ENCODE measurements around the gene SHROOM2.

Gene SHROOM2

GRCh38 chrX:9746148-9746888, 39.9 kb upstream of the SHROOM2 start:
- TF ChIP-seq NFRKB (IDR thresholded peaks at IDR 0.05) (no peak), FOXM1 (IDR thresholded peaks at IDR 0.05; ENCODE audit: borderline replicate concordance) (no peak), BHLHE40 (IDR thresholded peaks at IDR 0.05; ENCODE audit: borderline replicate concordance) (no peak), CTBP1 (IDR thresholded peaks at IDR 0.05; ENCODE audit: borderline replicate concordance) (no peak), LEF1 (IDR thresholded peaks at IDR 0.05; ENCODE audit: borderline replicate concordance) (no peak), ZNF384 (IDR thresholded peaks at IDR 0.05) (no peak), L3MBTL2 (conservative IDR thresholded peaks at IDR 0.05) (no peak), FOXA1 (IDR thresholded peaks at IDR 0.05) (no peak), HDGF (IDR thresholded peaks at IDR 0.05; ENCODE audit: borderline replicate concordance) (no peak)
- ChIA-PET CTCF (interaction anchor here (0.7 kb wide), 1 partner anchor 373 kb away, joined by 3 read pairs; no protein-coding TSS in a partner anchor), POLR2A (no interaction called here)
- DNase-seq (ENCODE audit: extremely low spot score): no peak

- no peak for TF ChIP-seq ZNF384 (IDR thresholded peaks at IDR 0.05)
- ChIA-PET POLR2A (no interaction called here), CTCF (no interaction called here)
- no peak for DNase-seq (ENCODE audit: extremely low spot score)
These were observed 38.6 kb upstream of the SHROOM2 start for GRCh38 chrX:9747644-9748043.

- ChIA-PET POLR2A (no interaction called here), CTCF (no interaction called here)
- no peak for TF ChIP-seq CTBP1 (IDR thresholded peaks at IDR 0.05; ENCODE audit: borderline replicate concordance)
- TF ChIP-seq PKNOX1 (IDR thresholded peaks at IDR 0.05): no peak
- no peak for TF ChIP-seq HDGF (IDR thresholded peaks at IDR 0.05; ENCODE audit: borderline replicate concordance)
- no peak for TF ChIP-seq NFRKB (IDR thresholded peaks at IDR 0.05)
- TF ChIP-seq FOXA1 (IDR thresholded peaks at IDR 0.05): no peak
- TF ChIP-seq SP1 (IDR thresholded peaks at IDR 0.05): no peak
- TF ChIP-seq TARDBP (IDR thresholded peaks at IDR 0.05): no peak
- TF ChIP-seq LEF1 (IDR thresholded peaks at IDR 0.05; ENCODE audit: borderline replicate concordance): no peak
- TF ChIP-seq ELF4 (IDR thresholded peaks at IDR 0.05): no peak
- no peak for TF ChIP-seq L3MBTL2 (conservative IDR thresholded peaks at IDR 0.05)
- TF ChIP-seq FOXK2 (IDR thresholded peaks at IDR 0.05): no peak
- TF ChIP-seq ZNF384 (IDR thresholded peaks at IDR 0.05): no peak
- no peak for TF ChIP-seq FOXM1 (IDR thresholded peaks at IDR 0.05; ENCODE audit: borderline replicate concordance)
- no peak for TF ChIP-seq SUZ12 (IDR thresholded peaks at IDR 0.05)
- TF ChIP-seq BHLHE40 (IDR thresholded peaks at IDR 0.05; ENCODE audit: borderline replicate concordance): no peak
- DNase-seq (ENCODE audit: extremely low spot score): no peak
These were observed 37.0 kb upstream of the SHROOM2 start for GRCh38 chrX:9749146-9749692.

GRCh38 chrX:9757366-9757765, 28.9 kb upstream of the SHROOM2 start:
- no peak for DNase-seq (ENCODE audit: extremely low spot score)
- no peak for TF ChIP-seq SUZ12 (IDR thresholded peaks at IDR 0.05)
- no peak for TF ChIP-seq FOXM1 (IDR thresholded peaks at IDR 0.05; ENCODE audit: borderline replicate concordance)
- no peak for TF ChIP-seq FOXA1 (IDR thresholded peaks at IDR 0.05)
- TF ChIP-seq NFRKB (IDR thresholded peaks at IDR 0.05): no peak
- TF ChIP-seq SP1 (IDR thresholded peaks at IDR 0.05): no peak
- no peak for TF ChIP-seq LEF1 (IDR thresholded peaks at IDR 0.05; ENCODE audit: borderline replicate concordance)
- no peak for TF ChIP-seq PKNOX1 (IDR thresholded peaks at IDR 0.05)
- no peak for TF ChIP-seq HDGF (IDR thresholded peaks at IDR 0.05; ENCODE audit: borderline replicate concordance)
- no peak for TF ChIP-seq BHLHE40 (IDR thresholded peaks at IDR 0.05; ENCODE audit: borderline replicate concordance)
- TF ChIP-seq ARNT (IDR thresholded peaks at IDR 0.05): no peak
- TF ChIP-seq TARDBP (IDR thresholded peaks at IDR 0.05): no peak
- TF ChIP-seq ZNF384 (IDR thresholded peaks at IDR 0.05): no peak
- TF ChIP-seq ELF4 (IDR thresholded peaks at IDR 0.05): no peak
- no peak for TF ChIP-seq CTBP1 (IDR thresholded peaks at IDR 0.05; ENCODE audit: borderline replicate concordance)
- no peak for TF ChIP-seq FOXK2 (IDR thresholded peaks at IDR 0.05)
- no peak for TF ChIP-seq L3MBTL2 (conservative IDR thresholded peaks at IDR 0.05)
- CTCF ChIA-PET: no interaction called here
- POLR2A ChIA-PET: no interaction called here

- TF ChIP-seq SP1 (IDR thresholded peaks at IDR 0.05) (no peak), L3MBTL2 (conservative IDR thresholded peaks at IDR 0.05) (no peak), FOXA1 (IDR thresholded peaks at IDR 0.05) (no peak), LEF1 (IDR thresholded peaks at IDR 0.05; ENCODE audit: borderline replicate concordance) (no peak), FOXM1 (IDR thresholded peaks at IDR 0.05; ENCODE audit: borderline replicate concordance) (no peak), PKNOX1 (IDR thresholded peaks at IDR 0.05) (no peak), HDGF (IDR thresholded peaks at IDR 0.05; ENCODE audit: borderline replicate concordance) (no peak), ZNF384 (IDR thresholded peaks at IDR 0.05) (no peak), BHLHE40 (IDR thresholded peaks at IDR 0.05; ENCODE audit: borderline replicate concordance) (no peak), TARDBP (IDR thresholded peaks at IDR 0.05) (no peak), NFRKB (IDR thresholded peaks at IDR 0.05) (no peak), ARNT (IDR thresholded peaks at IDR 0.05) (no peak), CTBP1 (IDR thresholded peaks at IDR 0.05; ENCODE audit: borderline replicate concordance) (no peak)
- POLR2A ChIA-PET: no interaction called here
- CTCF ChIA-PET: no interaction called here
- no peak for DNase-seq (ENCODE audit: extremely low spot score)
These were observed 28.1 kb upstream of the SHROOM2 start for GRCh38 chrX:9758021-9758638.

GRCh38 chrX:9759337-9759736, 26.9 kb upstream of the SHROOM2 start:
- TF ChIP-seq CTBP1 (IDR thresholded peaks at IDR 0.05; ENCODE audit: borderline replicate concordance) (no peak), L3MBTL2 (conservative IDR thresholded peaks at IDR 0.05) (no peak), BHLHE40 (IDR thresholded peaks at IDR 0.05; ENCODE audit: borderline replicate concordance) (no peak), SUZ12 (IDR thresholded peaks at IDR 0.05) (no peak), FOXM1 (IDR thresholded peaks at IDR 0.05; ENCODE audit: borderline replicate concordance) (no peak), FOXK2 (IDR thresholded peaks at IDR 0.05) (no peak), ELF4 (IDR thresholded peaks at IDR 0.05) (no peak), ARNT (IDR thresholded peaks at IDR 0.05) (no peak), NFRKB (IDR thresholded peaks at IDR 0.05) (no peak), LEF1 (IDR thresholded peaks at IDR 0.05; ENCODE audit: borderline replicate concordance) (no peak), HDGF (IDR thresholded peaks at IDR 0.05; ENCODE audit: borderline replicate concordance) (no peak), FOXA1 (IDR thresholded peaks at IDR 0.05) (no peak), PKNOX1 (IDR thresholded peaks at IDR 0.05) (no peak), SP1 (IDR thresholded peaks at IDR 0.05) (no peak), TARDBP (IDR thresholded peaks at IDR 0.05) (no peak), ZNF384 (IDR thresholded peaks at IDR 0.05) (no peak)
- no peak for DNase-seq (ENCODE audit: extremely low spot score)
- ChIA-PET POLR2A (no interaction called here), CTCF (no interaction called here)
